SK-N-MC (cell line): Measurements from ENCODE around the gene ERI3.

Source experiments
- EZH2 ChIP-seq: fragments of 200-600 bp; sonication (generic); IDR thresholded peaks from one replicate; pipeline ENCODE4 v1.6.1; 2017; ENCODE audit warnings: antibody characterized with exemption
- FOXP2 ChIP-seq: optimal IDR thresholded peaks from 2 replicates; pipeline ENCODE3; 2011; ENCODE audit warnings: mild to moderate bottlenecking, moderate library complexity; ENCODE audit not compliant: insufficient read depth; ENCODE audit errors: extremely low read length, control extremely low read depth
- POLR2AphosphoS5 ChIP-seq: IDR thresholded peaks from 2 replicates; pipeline ENCODE4 v1.6.1; 2012; ENCODE audit warnings: mild to moderate bottlenecking, low read depth, low read length, borderline replicate concordance

GRCh38 chr1:44272992-44273391 lies 82.1 kb downstream of the ERI3 start:
- no peak for TF ChIP-seq POLR2AphosphoS5
- no peak for TF ChIP-seq EZH2
- no peak for TF ChIP-seq FOXP2
